Measurements from ENCODE around the gene DMTF1. TPM values are rescaled to one million over a fixed set of nuclear protein-coding genes. Genes with fewer than 3 reads are reported as not detected.

DMTF1 gene
- total and polyA plus RNA-seq, 2 of the 4 experiments (the other 2 are of a cell fraction): 59.0 to 69.0 TPM

GRCh38 chr7:87216701-87217508 lies 64.7 kb downstream of the DMTF1 start:
- TF ChIP-seq NFE2L2 (IDR thresholded peaks at IDR 0.05; ENCODE audit: low read depth, low read length): no peak
- TF ChIP-seq CTCF (conservative IDR thresholded peaks at IDR 0.05; ENCODE audit: low read depth, low read length): no peak
- no peak for TF ChIP-seq CEBPB (IDR thresholded peaks at IDR 0.05; ENCODE audit: low read depth, low read length)
- H3K36me3 ChIP-seq (ENCODE audit: control insufficient read depth, insufficient read depth, low read length): peaks cover 4% of the 10 kb centered on the region; the same call in 1 of the 2 replicates
- CTCF ChIA-PET: no interaction called here
- H3K4me2 ChIP-seq (ENCODE audit: low read depth, low read length): no peak overlapping the region
- POLR2A ChIA-PET (ENCODE audit: unreplicated experiment): interaction anchor here (0.5 kb wide), 1 partner anchor 19 kb away, joined by 4 read pairs; no protein-coding TSS in a partner anchor
- dilution Hi-C loops (cut with HindIII; ENCODE audit: low sequenced_read_pairs, unreplicated experiment): no loop called here
- no peak overlapping the region for H2BK5ac ChIP-seq (ENCODE audit: low read depth, low read length, poor library complexity, severe bottlenecking)
- no peak overlapping the region for H3K18ac ChIP-seq (ENCODE audit: low read depth, low read length)
- H4K8ac ChIP-seq (ENCODE audit: low read depth in 2 of 2, low read length in 2 of 2): no peak overlapping the region
- in situ Hi-C loops (cut with MboI; ENCODE audit: low sequenced_read_pairs): no loop called here
- peaks cover 18% of the 10 kb centered on the region for H3K9me1 ChIP-seq (ENCODE audit: insufficient read depth, low read length)
- H4K91ac ChIP-seq (ENCODE audit: insufficient read depth, low read depth, low read length): no peak overlapping the region
- no peak for ATAC-seq (ENCODE audit: low read depth)
- H3K4ac ChIP-seq (ENCODE audit: low read depth, low read length): no peak overlapping the region
- H4K20me1 ChIP-seq (ENCODE audit: insufficient read depth, low read length): peaks cover 3% of the 10 kb centered on the region
- peaks cover 8% of the 10 kb centered on the region for H3K4me1 ChIP-seq (ENCODE audit: control insufficient read depth, insufficient read depth, low read length)
- DNase-seq: no peak
- no peak overlapping the region for H2BK120ac ChIP-seq (ENCODE audit: low read depth, low read length)
- H2AK9ac ChIP-seq (replicated peaks; ENCODE audit: low read depth, low read length, poor library complexity): no peak overlapping the region
- no TSS peak for BruUV-seq (replicated peaks)
- no peak overlapping the region for H2BK15ac ChIP-seq (ENCODE audit: low read depth, low read length)
- H2AK5ac ChIP-seq (ENCODE audit: low read depth, low read length): no peak overlapping the region
- H3K27ac ChIP-seq (ENCODE audit: insufficient read depth, low read length): no peak overlapping the region
- no peak overlapping the region for H2BK20ac ChIP-seq (ENCODE audit: low read depth, low read length)
- intact Hi-C loops (cut with micrococcal nuclease): no loop called here
- no peaks in the 10 kb centered on the region for H3K9me3 ChIP-seq (ENCODE audit: control insufficient read depth, insufficient read depth, low read length)
- H3K23ac ChIP-seq (ENCODE audit: low read depth, low read length): no peak overlapping the region
- WGBS, 2 experiments (ENCODE audit: extremely low coverage in 2 of 2, insufficient read length in 1 of 2): 80% methylated on average over 2 of the region's 5 CpGs; no CpG with 5 or more reads in 1 of the 2 experiments
- no peak overlapping the region for H3K56ac ChIP-seq (ENCODE audit: extremely low read depth, insufficient read depth, low read length)
- H4K5ac ChIP-seq (ENCODE audit: low read depth, low read length): no peak overlapping the region
- H3K27me3 ChIP-seq (ENCODE audit: control insufficient read depth, insufficient read depth, low read length): no peaks in the 10 kb centered on the region
- H3K14ac ChIP-seq (replicated peaks; ENCODE audit: low read depth, low read length): no peak overlapping the region
- peaks cover 23 to 63% of the 10 kb centered on the region in 2 experiments for H3K79me1 ChIP-seq (ENCODE audit: low read depth in 1 of 2, low read length in 2 of 2)
- no peak overlapping the region for H2AFZ ChIP-seq (replicated peaks; ENCODE audit: low read length, poor library complexity)
- no peak overlapping the region for H3K4me3 ChIP-seq (ENCODE audit: insufficient read depth, low read depth, low read length)
- H3K9ac ChIP-seq (ENCODE audit: low read depth, low read length): no peak overlapping the region

Measured in IMR-90 (cell line).